Activated CD4-positive, alpha-beta T cell treated with anti-CD3 and anti-CD28 coated beads, Interleukin-2, amount 50 U/mL, for 24 hours (primary cell): ENCODE data around the gene ACTL6B.
"Not testable (repeated sequence)": the region's sequence is repeated elsewhere in the genome, so short reads cannot be mapped to it uniquely, and the experiment has no call there.

ENCODE experiments used
- DNase-seq, 2 donors: peaks; one replicate each; pipeline ENCODE4 v3.0.0-alpha.2; 2020; ENCODE audit warnings: low read depth in 1 of 2, low spot score in 1 of 2

The ACTL6B gene

DNA sequence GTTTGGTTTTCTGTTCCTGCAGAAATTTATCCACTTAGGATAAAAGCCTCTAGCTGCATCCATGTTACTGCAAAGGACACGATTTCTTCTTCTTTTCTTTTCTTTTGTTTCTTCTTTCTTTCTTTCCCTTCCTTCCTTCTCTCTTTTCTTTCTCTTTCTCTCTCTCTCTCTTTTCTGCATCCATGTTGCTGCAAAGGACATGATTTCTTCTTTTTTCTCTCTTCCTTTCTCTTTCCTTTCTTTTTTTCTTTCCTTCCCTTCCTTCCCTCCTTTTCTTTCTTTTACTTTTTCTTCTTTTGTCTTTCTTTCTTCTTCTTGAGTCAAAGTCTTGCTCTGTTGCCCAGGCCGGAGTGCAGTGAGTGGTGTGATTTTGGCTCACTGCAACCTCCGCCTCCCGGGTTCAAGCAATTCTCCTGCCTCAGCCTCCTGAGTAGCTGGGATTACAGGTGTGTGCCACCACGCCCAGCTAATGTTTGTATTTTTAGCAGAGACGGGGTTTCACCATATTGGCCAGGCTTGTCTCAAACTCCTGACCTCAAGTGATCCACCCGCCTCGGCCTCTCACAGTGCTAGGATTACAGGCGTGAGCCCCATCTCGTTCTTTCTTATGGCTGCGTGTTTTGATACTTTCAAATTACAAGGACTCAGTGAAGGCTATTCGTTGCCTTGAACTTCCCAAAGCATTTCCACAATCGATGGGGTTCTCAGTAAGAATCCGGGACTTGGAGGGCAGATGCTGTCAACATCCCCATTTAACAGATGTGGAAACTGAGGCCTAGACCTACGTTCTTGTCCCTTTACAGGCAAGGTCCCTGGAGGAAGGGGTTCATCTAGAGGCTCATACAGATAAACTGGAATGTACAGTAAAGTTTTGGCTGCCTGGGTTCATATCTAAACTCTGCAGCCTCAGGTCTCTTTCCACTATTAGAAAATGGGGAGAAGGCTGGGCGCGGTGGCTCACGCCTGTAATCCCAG lies 15.4 kb upstream of the ACTL6B start:
- DNase-seq, result no peak

DNA sequence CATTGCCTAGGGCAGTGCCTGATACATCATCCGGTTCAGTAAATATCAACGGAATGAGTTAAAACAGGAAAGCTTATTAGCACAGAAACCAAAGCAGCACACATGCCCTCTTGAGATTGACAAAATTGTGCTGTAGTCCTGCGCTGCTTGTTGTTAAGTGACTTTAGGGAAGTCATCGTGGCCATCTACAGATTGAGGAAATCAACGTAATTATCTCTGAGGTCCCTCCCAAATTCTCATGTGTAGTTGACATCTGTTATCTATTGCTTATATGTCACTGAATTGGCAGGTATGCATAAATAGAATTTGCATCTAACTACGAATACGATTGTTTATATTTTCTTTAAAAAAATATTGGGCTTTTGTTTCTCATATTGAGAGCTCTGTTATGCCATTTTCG lies 13.8 kb upstream of the ACTL6B start:
- no peak for DNase-seq

DNA sequence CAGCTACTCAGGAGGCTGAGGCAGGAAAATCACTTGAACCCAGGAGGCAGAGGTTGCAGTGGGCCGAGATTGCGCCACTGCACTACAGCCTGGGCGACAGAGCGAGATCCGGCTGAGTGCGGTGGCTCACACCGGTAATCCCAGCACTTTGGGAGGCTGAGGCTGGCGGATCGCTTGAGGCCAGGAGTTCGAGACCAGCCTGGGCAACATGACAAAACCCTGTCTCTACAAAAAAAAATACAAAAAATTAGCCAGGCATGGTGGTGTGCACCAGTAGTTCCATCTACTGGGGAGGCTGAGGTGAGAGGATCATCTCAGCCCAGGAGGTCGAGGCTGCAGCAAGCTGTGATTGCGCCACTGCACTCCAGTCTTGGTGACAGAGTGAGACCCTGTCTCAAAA lies 12.9 kb upstream of the ACTL6B start:
- DNase-seq, result not testable (repeated sequence)

DNA sequence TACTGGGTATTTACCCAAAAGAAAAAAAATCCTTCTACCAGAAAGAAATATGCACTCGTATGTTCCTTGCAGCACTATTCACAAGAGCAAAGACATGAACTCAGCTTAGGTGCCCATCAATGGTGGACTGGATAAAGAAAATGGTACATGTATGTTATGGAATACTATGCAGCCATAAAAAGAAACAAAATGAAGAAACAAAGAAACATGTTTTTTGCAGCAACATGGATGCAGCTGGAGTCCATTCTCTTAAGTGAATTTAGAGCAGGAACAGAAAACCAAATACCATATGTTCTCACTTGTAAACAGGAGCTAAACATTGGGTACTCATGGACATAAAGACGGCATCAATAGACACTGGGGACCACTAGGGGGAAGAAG lies 11.8 kb upstream of the ACTL6B start:
- no peak for DNase-seq

DNA sequence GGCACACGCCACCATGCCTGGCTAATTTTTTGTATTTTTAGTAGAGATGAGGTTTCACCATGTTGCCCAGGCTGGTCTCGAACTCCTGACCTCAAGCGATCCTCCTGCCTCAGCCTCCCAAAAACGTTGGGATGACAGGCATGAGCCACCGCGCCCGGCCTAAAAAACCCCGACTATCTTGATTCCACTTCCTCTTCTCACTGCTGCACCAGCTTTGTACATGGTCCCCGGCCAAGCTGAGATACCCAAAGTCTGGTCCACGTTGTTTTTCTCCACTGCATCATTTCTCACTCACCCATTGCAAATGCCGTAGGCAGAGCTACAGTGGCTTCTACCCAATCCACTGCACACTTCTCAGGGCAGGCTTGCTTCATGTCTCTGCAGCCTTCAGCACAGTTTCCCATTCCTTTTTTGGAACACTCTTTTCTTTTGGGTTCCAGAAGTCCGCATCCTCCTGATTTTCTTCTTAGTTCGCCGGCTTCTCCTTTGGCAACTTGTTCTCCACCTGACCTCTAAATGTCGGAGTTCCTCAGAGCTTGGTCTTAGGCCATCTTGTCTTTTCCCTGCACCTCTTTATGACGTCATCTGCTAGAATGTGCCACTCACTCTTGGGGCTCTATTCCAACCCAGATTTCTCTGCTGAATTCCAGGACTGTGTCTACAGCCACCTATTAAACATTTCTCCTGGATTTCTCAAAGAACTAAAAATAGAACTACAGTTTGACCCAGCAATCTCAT lies 11.3 kb upstream of the ACTL6B start:
- DNase-seq, result no peak

DNA sequence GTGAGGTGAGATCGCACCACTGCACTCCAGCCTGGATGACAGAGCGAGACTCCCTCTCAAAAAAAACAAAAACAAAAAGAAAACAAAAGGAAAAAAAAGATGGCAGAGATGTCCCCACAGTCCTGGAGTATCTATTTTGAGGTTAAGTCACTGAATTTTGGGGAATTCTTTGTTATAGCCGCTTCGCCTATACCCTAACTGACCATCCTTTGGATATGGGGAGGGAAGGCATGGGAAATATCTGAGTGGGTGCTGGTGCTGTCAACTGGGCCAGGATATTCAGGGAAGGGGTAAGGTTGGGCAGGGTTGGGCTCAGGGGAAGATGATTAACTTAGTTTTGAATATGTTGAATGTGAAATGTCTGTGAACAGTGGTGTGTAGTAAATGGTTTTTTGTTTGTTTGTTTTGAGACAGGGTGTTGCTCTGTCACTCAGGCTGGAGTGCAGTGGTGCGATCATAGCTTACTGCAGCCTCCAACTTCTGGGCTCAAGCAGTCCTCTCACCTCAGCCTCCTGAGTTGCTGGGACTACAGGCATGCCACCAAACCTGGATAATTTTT lies 9.0 kb upstream of the ACTL6B start:
- no peak for DNase-seq

DNA sequence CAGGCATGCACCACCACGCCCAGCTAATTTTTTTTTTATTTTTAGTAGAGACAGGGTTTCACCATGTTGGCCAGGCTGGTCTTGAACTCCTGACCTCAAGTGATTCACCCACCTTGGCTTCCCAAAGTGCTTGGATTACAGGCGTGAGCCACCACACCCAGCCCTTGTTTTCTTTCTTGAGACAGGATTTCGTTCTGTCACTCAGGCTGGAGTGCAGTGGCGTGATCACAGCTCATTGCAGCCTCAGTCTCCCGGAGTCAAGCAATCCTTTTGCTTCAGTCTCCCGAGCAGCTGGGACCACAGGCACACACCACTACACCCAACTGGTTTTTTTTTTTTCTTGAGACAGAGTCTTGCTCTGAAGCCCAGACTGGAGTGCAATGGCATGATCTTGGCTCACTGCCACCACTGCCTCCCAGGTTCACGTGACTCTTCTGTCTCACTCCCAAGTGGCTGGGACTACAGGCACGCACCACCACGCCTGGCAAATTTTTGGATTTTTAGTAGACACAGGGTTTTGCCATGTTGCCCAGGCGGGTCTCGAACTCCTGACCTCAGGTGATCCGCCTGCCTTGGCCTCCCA lies 6.0 kb upstream of the ACTL6B start:
- not testable (repeated sequence) for DNase-seq

DNA sequence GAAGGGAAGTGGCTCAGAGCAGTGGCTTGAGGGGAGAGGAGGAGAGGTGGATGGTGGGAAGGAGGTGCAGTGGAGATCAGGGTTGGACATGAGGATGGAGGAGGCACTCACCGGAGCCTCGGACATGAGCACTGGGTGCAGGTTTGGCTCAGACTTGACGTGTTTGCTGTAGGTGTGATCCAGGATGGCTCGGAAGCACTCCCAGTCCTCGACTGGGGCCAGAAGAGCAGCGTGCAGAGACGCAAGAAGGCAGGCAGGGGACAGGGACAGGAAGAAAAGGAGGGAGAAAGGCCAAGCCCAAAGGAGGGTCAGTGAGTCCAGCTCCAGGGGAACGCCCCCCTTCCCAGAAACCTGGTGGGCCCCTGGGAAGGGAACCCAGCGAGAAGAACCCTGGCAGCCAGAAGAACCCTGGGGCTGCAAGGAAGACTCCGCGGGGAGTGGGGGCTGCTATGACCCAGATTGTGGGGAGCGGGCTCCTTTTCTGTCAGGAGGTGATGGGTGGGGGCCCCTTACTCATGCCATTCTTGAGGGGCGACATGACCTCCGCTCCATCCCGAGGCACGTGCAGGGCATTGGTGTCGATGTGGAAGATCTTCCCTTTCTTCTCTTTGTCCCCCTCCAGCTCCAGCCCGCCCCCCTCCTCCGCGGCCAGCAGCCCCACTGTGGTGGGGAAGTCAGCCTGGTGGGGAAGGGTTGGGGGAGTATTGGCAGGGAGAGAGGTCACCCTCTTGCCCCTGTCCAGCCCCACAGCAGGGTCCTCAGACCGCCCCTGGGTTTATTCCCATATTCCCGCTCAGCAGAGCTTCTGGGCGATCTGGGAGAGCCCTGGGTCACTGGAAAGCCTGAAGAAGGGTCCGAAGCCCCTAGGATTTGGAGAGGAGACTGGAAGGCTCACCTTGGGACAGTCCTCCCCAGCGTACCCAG lies 1.1 kb downstream of the ACTL6B start:
- DNase-seq, result no peak

DNA sequence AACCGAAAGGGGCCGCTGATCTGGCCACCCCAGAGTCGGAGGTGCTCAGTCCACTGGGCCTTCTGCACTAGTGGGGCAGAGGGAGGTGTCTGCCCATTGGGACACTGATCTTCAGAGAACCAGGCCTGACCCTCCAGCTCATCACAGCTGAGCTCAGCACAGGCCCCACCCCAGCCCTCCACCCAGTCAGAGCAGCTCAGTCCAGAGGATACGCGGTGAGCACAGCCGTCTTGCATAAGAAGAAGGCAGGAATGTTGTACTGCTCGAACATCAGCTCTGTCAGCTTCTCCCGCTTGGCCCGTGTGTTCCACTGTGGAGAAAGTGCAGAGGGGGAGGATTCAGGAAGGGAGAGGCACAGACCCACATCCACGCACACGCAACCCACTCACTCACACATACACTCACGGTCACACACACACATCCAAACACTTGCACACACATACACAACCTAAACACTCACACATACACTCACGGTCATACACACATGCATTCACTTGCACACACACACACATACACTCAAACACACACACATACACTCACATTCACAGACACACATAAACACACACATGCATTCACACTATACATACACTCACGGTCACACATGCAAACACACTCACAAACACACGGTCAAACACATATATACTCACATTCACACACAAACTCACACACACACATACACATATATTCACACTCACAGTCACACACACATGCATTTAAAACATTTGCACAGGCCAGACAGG lies 6.3 kb downstream of the ACTL6B start:
- DNase-seq, result no peak

DNA sequence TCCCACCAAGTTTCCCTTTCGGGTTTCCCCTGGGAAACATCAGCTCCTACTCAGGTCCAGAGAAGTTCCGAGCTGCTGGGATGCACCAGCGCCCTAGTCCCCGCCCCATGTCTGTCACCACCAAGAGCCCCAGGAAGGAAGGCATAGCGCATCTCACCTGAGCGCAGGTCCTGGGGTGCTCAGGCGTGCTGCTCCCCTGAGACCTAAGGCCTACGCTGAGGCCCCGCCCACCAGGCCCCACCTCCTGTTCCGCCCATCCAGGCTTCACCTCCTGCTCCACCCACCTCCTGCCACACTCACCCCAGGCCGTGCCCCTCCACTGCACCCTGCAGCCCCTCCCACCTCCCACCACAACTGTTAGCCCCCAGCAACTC lies 13.7 kb downstream of the ACTL6B start:
- DNase-seq, result no peak

DNA sequence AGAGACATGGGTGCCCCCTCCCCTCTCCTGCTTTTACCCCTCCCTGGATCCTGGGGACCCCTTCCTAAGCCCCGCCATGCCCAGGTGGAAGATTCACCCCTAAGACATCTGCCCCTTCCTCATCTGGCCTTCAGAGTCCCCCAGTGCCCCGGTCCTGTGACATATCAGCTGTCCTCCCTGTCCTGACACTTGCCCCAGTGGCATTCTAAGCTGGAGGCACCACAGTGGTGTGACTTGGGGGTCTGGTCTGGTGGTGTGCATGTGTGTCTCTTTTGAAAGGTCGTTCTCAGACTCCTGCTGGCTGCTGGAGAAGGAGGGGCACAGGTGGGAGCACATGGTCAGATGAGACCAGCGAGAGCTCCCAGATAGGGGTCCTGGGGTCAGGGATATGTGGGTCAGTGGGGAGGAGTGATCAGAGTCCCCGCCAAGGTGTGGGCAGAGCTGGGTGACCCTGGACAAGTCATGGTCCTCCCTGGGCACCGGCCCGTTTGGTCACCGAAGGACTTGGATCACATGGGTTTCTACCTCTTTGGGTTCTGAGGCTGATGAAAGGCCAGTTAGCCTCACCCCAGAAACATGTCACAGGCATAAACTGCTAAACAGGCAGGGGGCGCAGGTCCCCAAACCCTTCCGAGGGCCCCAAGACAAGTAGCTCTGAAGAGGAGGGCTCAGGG lies 14.3 kb downstream of the ACTL6B start:
- no peak for DNase-seq

DNA sequence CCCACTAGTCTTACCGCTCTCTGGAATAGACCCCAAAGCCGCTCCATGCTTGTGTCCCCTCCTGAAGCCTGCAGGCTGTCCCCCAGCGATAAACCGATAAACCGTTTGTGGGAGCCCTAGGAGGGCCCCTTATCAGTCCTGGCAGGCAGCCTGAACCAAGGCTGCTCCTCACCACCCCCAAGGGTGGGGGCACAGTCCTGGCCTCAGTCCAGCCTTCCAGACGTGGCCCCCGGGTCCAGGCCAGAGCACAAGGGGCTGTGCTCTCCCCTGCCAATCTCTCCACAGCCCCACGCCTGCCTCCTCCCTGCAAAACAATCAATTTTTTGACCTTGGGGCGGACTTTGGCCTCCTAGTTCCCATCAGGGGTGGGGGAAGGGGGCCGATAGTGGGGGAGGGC lies 14.8 kb downstream of the ACTL6B start, which contains the start of gene TFR2:
Gene TFR2 (minus strand): TSS at position 90 of the 397 bp plus-strand sequence. CDS start 43 bp downstream, at position 47.
- DNase-seq, result no peak

DNA sequence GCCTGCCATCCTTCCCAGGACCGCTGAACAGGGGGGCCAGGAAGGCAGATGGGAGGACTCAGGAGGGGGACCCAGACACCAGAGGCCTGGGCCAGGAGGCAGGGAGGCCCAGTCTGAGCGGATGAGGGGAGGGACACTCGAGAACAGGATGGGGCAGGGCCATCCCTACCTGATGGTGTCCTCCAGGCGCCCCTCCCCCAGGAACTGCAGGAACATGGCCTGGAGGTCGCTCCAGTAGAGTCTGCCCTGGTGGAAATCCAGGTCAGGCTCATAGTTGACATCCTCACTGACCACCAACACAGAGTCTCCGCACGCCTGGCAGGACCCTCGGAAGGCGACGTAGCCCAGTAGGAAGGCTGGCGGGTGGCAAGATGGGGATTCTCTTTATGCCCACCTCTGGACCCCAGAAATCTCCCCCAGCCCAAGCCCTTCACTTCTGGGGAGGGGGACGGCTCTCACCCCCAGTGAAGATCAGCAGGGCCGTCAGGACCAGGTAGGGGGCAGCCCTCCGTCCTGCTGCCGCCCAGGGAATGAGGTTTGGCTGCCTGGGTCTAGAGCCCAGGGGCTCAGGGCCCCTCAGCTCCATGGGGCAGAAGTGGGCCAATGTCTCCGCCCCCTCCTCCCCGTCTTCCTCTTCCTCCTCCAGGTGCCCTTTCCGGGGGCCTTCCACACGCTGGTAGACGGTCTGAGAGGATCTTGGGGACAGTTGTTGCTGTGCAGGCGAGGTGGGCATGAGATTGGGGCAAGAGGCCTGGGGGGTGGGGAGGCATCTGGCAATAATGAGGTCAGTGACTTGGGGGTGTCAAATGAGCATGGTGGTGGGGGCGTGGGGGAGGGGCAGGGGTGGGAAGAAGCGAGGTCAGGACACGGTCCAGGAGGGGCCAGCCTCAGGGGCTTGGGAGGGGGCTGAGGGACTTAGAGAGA lies 15.5 kb downstream of the ACTL6B start:
- DNase-seq, result no peak

DNA sequence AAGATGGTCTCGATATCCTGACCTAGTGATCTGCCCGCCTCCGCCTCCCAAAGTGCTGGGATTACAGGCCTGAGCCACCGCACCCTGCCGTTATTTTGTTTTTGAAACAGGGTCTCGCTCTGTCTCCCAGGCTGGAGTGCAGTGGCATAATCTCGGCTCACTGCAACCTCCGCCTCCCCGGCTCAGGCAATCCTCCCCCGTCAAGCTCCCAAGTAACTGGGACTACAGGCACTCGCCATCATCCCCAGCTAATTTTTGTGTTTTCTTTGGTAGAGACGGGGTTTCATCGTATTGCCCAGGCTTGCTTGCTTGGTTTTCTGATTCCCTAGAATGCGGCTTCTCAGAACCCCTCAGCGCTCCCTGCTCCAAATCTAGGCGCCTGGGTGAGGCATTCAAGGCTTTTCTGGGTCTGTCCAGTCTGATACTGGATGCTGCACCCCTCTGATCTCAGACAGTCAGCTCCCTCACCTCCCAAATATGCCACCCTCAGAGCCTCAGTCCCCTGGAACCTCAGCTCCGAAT lies 16.2 kb downstream of the ACTL6B start:
- DNase-seq, result no peak

DNA sequence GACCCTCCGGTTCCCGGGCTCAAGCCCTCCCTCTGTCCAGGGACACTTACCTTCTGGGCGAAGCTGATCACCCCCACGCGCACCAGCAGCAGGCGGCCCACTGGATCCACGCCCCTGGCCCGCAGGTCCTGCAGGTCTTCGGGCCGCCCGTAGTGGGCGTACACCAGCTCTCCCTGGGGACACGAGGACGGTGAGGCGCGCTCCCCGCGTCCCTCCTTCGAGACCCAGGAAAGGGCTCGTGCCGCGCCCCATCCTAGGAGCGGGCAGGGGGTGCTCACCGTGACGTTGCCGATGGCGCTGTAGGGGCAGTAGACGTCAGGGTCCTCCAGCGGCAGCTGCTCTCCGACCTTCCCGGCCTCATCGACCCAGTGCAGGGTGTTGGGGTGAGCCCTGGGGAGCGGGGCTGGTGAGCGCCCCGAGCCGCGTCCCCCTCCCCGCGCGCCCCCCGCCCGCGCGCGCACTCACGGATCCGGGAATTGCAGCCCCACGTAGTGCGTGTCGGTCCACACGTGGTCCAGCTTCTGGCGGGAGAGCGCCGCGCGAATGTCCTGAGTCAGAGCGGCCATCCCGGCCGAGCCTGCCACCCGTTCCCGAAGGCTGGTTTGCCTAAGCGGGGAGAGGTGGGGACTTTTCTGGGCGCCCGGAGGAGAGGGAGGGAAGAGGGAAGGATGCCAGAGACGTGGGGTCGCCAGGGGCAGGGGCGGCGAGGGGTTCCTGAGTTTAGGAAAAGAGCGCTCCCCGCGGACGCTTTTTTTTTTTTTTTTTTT lies 23.1 kb downstream of the ACTL6B start:
- DNase-seq, result peak in 1 of 2 donors; percentile 45

DNA sequence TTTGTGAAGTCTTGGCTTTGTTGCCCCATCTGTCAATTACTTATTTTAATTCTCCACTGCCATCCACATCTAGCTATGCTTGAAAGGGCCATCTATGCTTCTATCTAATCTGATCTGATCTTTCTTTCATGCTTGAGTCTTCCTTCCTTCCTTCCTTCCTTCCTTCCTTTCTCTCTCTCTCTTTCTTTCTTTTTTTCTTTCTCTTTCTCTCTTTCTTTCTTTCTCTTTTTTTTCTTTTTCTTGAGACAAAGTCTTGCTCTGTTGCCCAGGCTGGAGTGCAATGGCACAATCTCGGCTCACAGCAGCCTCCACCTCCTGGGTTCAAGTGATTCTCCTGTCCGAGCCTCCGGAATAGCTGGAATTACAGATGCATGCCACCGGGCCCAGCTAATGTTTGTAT lies 26.2 kb downstream of the ACTL6B start:
- DNase-seq, result no peak

DNA sequence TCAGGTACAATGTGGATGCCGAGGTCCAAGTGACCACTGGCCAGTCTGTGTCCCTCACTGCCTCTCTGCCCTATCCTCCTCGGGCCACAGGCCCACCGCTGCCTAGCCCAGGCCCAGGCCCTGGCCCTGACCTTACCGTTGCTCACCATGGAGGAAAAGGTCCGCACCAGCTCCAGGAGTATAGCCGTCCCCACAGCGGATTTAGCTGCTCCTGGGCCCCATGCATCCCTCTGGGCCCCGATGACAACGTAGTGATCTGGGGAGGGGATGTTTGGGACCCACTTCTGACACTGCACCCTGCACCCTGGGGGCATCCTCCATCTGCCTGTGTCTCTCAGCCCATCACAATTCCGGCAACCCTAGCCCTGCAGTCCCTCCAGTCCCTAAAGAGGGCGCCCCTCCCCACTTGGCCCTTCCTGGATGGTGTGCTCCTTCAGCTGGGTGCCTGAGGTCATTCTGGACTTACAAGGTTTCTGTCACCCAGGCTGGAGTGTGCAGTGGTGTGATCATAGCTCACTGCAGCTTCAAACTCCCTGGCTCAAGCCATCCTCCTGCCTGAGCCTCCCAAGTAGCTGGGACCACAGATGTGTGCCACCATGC lies 27.0 kb downstream of the ACTL6B start:
- no peak for DNase-seq
